GM19328 (cell line): ENCODE measurements around the gene ARF4.

Source experiments
- ATAC-seq: cut with Tn5 transposase; IDR thresholded peaks from one replicate; pipeline ENCODE4 v1.9.1; 2021; ENCODE audit warnings: mild to moderate bottlenecking, moderate library complexity; ENCODE audit not compliant: unreplicated experiment

The ARF4 gene

GRCh38 chr3:57582474-57583168 is 14.5 kb downstream of the ARF4 start:
- ATAC-seq = no peak

GRCh38 chr3:57577801-57578200 is 19.3 kb downstream of the ARF4 start:
- ATAC-seq = no peak

- ATAC-seq = no peak
Observed at GRCh38 chr3:57575966-57576626, 21.0 kb downstream of the ARF4 start.

GRCh38 chr3:57572096-57572495 is 25.0 kb downstream of the ARF4 start:
- no peak for ATAC-seq

- no peak for ATAC-seq
Observed at GRCh38 chr3:57570878-57571277, 26.3 kb downstream of the ARF4 start.

- ATAC-seq = no peak
Observed at GRCh38 chr3:57569859-57570450, 27.2 kb downstream of the ARF4 start.

- ATAC-seq = no peak
Observed at GRCh38 chr3:57559526-57559925, 37.6 kb downstream of the ARF4 start.

- no peak for ATAC-seq
Observed at GRCh38 chr3:57557085-57557537, 40.0 kb downstream of the ARF4 start.

- ATAC-seq = peak; percentile 30
Observed at GRCh38 chr3:57556459-57557084, 40.6 kb downstream of the ARF4 start.

GRCh38 chr3:57555738-57556458 is 41.2 kb downstream of the ARF4 start, which contains the start of gene PDE12:
Gene PDE12 (plus strand): TSS chr3:57556274. CDS start chr3:57556380, 106 bp downstream.
- ATAC-seq = peak; percentile 81

GRCh38 chr3:57555306-57555705 is 41.8 kb downstream of the ARF4 start:
- ATAC-seq = no peak

GRCh38 chr3:57546616-57547015 is 50.5 kb downstream of the ARF4 start:
- no peak for ATAC-seq

- ATAC-seq = no peak
Observed at GRCh38 chr3:57545636-57546268, 51.4 kb downstream of the ARF4 start.

GRCh38 chr3:57544181-57545125 is 52.7 kb downstream of the ARF4 start, which contains the start of gene DNAH12:
Gene DNAH12 (minus strand): TSS chr3:57544344. CDS start chr3:57542870, 1,474 bp downstream.
- no peak for ATAC-seq

GRCh38 chr3:57538465-57538864 is 58.7 kb downstream of the ARF4 start:
- ATAC-seq = no peak

- no peak for ATAC-seq
Observed at GRCh38 chr3:57530071-57530608, 67.0 kb downstream of the ARF4 start.
